GM13977 (cell line): ENCODE data around the gene LBX2.
A peak's percentile ranks its signal among the peaks of the same experiment; 100 is the strongest.

Experiments
- DNase-seq: peaks from one replicate; pipeline ENCODE4 v3.0.0; 2012; ENCODE audit warnings: low spot score
- in situ Hi-C: fragments of 300-500 bp; cut with MboI; formaldehyde crosslinking; loops from one replicate; pipeline ENCODE4 v1.12.0; 2022; ENCODE audit warnings: low sequenced_read_pairs, low pct_unique_long_range_greater_than_20kb, mixed read lengths, inconsistent platforms; ENCODE audit not compliant: unreplicated experiment
- TF ChIP-seq, protein P1 (sequence below): IDR thresholded peaks from 2 replicates; pipeline ENCODE4 v1.5.1; 2012; ENCODE audit warnings: mild to moderate bottlenecking, control low read depth; ENCODE audit not compliant: insufficient read depth; ENCODE audit errors: extremely low read depth, missing control alignments

The LBX2 gene

DNA sequence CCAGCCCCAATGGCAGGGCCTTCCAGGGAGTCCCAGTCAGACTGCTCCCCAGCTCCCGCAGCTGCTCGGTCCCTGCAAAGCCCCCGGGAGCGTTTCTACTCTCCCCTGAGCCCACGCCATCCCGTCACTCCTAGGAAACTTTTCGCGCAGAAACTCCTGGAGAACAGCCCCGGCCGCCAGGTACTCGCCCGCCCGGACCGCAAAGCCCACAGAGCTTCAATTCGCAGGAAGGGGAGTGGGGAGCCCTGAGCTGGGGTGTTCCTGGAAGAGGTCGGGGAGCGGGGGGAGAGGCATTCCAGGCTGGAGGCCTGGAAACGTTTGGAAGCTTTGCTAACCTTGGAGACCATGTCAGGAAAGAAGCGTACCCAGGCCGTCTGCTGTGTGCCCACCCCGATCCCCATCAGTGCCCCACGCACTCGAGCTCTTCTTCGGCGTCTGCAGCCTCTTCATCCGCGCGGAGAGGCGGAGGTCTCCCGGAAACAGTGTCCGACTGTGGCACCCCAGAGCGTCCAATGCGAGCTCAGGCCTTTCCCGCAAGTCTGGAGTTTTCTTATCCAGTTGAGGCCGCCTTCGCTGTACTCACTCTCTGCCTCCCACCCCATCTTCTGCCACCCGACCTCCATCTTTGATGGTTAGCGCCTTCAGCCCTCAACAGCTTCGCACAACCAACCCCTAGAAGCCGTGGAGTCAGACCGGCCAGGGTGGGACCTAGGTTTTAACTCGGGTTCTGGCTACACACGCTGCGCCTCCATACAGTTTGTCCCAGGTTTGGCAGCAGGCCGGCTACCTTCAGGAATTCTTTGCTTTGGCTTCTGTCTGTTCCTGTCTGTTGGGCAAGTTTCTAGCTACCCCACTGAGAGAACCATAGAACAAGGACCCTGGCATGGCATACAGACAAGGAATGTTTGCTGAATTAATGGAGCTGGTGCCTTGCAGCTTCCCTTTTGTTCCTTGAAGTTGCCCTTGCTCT lies 4.4 kb upstream of the LBX2 start:
- in situ Hi-C loops = no loop called here
- TF ChIP-seq, protein P1, sequence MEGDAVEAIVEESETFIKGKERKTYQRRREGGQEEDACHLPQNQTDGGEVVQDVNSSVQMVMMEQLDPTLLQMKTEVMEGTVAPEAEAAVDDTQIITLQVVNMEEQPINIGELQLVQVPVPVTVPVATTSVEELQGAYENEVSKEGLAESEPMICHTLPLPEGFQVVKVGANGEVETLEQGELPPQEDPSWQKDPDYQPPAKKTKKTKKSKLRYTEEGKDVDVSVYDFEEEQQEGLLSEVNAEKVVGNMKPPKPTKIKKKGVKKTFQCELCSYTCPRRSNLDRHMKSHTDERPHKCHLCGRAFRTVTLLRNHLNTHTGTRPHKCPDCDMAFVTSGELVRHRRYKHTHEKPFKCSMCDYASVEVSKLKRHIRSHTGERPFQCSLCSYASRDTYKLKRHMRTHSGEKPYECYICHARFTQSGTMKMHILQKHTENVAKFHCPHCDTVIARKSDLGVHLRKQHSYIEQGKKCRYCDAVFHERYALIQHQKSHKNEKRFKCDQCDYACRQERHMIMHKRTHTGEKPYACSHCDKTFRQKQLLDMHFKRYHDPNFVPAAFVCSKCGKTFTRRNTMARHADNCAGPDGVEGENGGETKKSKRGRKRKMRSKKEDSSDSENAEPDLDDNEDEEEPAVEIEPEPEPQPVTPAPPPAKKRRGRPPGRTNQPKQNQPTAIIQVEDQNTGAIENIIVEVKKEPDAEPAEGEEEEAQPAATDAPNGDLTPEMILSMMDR = no peak
- DNase-seq = no peak

DNA sequence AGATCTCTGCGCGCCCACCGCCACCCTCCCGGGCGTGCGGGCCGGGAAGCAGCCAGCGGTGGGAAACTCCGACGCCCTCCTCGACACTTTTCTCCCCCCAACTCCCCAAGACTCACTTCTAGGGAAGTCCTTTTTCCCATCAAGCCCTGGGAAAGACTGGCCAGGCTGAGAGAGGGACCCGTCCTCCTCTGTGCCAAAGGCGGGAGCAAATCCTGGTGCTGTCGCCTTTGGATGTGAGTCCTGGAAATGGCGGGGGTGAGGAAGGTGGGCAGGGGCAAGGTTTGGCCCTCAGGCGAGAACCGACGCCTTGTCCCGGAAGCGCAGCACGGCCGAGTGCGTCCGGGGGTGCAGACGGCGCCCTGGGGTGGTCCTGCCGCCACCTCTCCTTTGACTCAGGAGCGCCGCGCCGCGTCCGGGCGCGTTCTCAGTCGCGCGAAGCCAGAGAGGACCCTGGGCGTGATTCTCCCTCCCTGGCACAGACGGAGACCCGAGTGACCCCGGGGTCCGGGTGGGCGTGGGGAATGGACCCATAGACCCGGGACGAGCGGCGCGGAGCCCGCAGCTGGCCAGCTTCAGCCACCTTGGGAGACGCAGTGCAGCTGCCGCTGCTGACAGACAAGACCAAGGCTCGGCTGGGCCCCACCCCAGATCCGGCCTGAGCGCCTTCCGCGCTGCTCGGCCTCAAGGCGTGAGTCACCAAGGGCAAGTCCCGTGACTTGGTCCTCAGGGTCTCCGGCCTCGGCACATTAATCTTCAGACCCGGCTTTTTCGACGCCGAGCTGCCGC lies 3.5 kb upstream of the LBX2 start:
- in situ Hi-C loops = no loop called here
- TF ChIP-seq, protein P1 = peak; percentile 54
- peak; percentile 86 for DNase-seq

DNA sequence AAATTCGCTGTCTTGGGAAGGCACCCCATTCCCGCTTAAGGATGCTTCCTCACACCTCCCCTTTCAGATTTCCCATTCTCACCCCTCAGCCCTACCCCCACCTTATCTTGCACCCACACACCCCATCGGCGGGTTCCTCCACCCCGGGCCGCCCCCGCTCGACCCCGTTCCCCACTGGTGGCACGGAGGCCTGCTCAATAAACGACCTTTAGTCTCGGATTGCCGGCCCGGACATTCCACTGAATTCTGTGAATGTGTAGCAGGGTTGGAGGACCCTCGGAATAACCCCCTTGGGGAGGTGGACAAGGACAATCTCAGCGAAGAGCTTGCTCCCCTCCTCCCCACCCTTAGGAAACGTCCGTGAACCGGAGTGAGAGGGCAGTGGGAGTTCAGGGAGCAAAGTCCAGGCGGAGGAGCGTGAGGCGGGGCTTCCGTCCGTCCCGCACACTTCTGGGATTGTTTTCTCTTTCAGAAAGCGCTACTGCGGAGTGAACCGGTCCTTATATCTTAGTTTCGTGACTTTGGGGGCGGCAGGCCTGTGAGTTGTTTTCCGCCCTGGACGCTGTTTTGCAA lies 2.8 kb upstream of the LBX2 start:
- in situ Hi-C loops = no loop called here
- peak; percentile 38 for DNase-seq
- TF ChIP-seq, protein P1 = no peak

DNA sequence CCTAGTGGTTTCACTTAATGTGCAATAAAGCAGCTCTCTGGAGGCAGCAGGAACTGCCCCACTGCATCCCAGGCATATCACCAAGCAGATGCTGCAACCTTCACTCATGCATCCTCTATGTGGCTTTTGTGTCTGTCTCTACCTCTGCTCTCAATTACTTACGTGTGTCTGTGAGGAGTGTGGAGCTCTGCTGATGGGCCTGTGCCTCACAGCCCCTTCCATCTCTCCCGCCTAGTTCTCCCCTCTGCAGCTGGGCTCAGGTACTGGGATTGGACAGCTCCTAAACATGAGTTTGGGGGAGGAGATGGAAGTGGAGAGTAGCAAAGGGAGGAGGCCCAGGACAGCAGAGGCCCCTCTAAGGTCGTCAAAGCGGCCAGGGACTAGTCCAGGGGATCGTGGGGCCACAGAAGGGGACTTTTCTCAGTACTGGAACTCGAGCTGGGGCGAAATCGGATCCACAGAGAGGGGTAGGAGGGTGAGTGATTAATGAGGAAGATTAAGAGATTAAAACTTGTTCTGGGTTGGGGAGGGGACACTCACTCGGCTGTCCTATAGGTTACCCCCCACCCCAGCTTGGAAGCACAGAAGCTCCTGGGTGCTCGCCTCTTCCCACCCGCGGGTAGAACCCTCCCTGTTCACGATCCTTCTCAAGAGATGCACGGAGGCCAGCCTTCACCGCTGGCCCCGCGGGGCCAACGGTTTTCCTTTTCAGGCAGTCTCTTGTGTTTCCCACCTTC lies 2.1 kb upstream of the LBX2 start:
- TF ChIP-seq, protein P1 = no peak
- in situ Hi-C loops = no loop called here
- no peak for DNase-seq

DNA sequence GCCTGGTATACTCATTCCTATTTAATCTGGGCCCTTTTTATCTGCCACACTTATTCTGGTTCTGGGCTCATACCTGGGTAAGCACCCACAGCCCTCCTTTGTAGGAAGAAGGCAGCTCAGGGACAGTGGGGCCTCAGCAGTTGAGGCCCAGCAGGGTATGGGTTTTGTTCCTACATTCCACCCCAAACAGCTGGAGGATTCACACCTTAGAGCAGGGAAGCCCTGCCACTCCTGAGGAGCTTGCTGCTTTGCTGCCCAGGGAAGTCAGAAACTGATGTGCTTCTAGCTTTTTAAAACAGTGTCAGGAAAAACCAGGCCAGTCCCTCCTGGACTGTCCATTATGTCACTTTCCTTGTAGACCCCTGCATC lies 1.2 kb upstream of the LBX2 start:
- in situ Hi-C loops = no loop called here
- no peak for DNase-seq
- TF ChIP-seq, protein P1 = no peak
